Liver (tissue), 3 donors: ENCODE results near the gene ACYP2.

ENCODE experiments used
- EGR1 ChIP-seq, 2 donors: IDR thresholded peaks; 2 replicates each; pipeline ENCODE4 v1.6.1; 2016 to 2018; ENCODE audit warnings: antibody characterized with exemption in 2 of 2, low read depth in 2 of 2
- FOXA1 ChIP-seq: IDR thresholded peaks from 2 replicates; pipeline ENCODE4 v1.6.1; 2016; ENCODE audit warnings: antibody characterized with exemption
- GABPA ChIP-seq, 2 donors: IDR thresholded peaks in 1 of 2; conservative IDR thresholded peaks in 1 of 2; 2 replicates each; pipeline ENCODE4 v1.6.1; 2016; ENCODE audit warnings: antibody characterized with exemption in 2 of 2, mild to moderate bottlenecking in 1 of 2, moderate library complexity in 1 of 2
- HNF4A ChIP-seq, 2 donors: conservative IDR thresholded peaks; 2 replicates each; pipeline ENCODE4 v1.6.1; 2016; ENCODE audit warnings: antibody characterized with exemption in 2 of 2, mild to moderate bottlenecking in 2 of 2
- JUND ChIP-seq, 2 donors: IDR thresholded peaks; 2 replicates each; pipeline ENCODE4 v1.6.1; 2016; ENCODE audit warnings: antibody characterized with exemption in 2 of 2
- RAD21 ChIP-seq, 2 donors: IDR thresholded peaks; 2 replicates each; pipeline ENCODE4 v1.6.1; 2016; ENCODE audit warnings: antibody characterized with exemption in 2 of 2, mild to moderate bottlenecking in 2 of 2
- RXRA ChIP-seq, 2 donors: IDR thresholded peaks; 2 replicates each; pipeline ENCODE4 v1.6.1; 2017 to 2018; ENCODE audit warnings: antibody characterized with exemption in 2 of 2, mild to moderate bottlenecking in 1 of 2
- YY1 ChIP-seq: IDR thresholded peaks from 2 replicates; pipeline ENCODE4 v1.6.1; 2016; ENCODE audit warnings: antibody characterized with exemption, mild to moderate bottlenecking
- TF ChIP-seq, protein P1 (sequence below): fragments of 150-350 bp; IDR thresholded peaks from 2 replicates; pipeline ENCODE4 v1.5.1; 2017; ENCODE audit warnings: improper control_type of control experiment, low read depth, low read length; ENCODE audit not compliant: missing input control
- TF ChIP-seq, protein P2 (sequence below): IDR thresholded peaks from 2 replicates; pipeline ENCODE4 v1.6.1; 2016; ENCODE audit warnings: antibody characterized with exemption
- TF ChIP-seq, protein P3 (sequence below): IDR thresholded peaks from 2 replicates; pipeline ENCODE4 v1.6.1; 2016; ENCODE audit warnings: antibody characterized with exemption, mild to moderate bottlenecking
- TF ChIP-seq, protein P4 (sequence below): IDR thresholded peaks from 2 replicates; pipeline ENCODE4 v1.6.1; 2016; ENCODE audit warnings: antibody characterized with exemption
- TF ChIP-seq, protein P5 (sequence below): IDR thresholded peaks from 2 replicates; pipeline ENCODE4 v1.6.1; 2016; ENCODE audit warnings: antibody characterized with exemption
- donor health status: healthy.
- donor health status: healthy.

DNA sequence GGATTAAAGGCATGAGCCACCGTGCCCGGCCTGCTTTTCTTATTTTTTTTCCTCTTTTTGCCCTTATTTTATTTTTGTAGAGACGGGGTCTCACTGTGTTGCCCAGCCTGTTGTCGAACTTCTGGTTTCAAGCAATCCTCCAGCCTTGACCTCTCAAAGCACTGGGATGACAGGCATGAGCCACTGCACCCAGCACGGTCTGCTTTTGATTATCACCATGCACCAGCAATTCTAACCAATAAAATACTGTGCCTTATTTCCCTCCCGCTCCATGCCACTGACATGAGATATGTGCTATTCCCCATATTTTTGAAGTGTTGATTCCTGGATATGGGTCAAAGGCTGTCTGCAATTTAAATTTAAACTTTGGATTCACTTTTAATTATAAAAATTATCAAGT, 42.9 kb downstream of the ACYP2 start:
- TF ChIP-seq, protein P1, sequence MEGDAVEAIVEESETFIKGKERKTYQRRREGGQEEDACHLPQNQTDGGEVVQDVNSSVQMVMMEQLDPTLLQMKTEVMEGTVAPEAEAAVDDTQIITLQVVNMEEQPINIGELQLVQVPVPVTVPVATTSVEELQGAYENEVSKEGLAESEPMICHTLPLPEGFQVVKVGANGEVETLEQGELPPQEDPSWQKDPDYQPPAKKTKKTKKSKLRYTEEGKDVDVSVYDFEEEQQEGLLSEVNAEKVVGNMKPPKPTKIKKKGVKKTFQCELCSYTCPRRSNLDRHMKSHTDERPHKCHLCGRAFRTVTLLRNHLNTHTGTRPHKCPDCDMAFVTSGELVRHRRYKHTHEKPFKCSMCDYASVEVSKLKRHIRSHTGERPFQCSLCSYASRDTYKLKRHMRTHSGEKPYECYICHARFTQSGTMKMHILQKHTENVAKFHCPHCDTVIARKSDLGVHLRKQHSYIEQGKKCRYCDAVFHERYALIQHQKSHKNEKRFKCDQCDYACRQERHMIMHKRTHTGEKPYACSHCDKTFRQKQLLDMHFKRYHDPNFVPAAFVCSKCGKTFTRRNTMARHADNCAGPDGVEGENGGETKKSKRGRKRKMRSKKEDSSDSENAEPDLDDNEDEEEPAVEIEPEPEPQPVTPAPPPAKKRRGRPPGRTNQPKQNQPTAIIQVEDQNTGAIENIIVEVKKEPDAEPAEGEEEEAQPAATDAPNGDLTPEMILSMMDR, result no peak
- no peak for TF ChIP-seq EGR1 (IDR thresholded peaks at IDR 0.05; ENCODE audit: low read depth in 2 of 2)
- TF ChIP-seq JUND (IDR thresholded peaks at IDR 0.05), result no peak
- TF ChIP-seq, protein P2, sequence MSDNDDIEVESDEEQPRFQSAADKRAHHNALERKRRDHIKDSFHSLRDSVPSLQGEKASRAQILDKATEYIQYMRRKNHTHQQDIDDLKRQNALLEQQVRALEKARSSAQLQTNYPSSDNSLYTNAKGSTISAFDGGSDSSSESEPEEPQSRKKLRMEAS, result no peak
- TF ChIP-seq GABPA (IDR thresholded peaks at IDR 0.05 in 1 of 2, conservative IDR thresholded peaks at IDR 0.05 in 1 of 2), result no peak
- TF ChIP-seq, protein P3, sequence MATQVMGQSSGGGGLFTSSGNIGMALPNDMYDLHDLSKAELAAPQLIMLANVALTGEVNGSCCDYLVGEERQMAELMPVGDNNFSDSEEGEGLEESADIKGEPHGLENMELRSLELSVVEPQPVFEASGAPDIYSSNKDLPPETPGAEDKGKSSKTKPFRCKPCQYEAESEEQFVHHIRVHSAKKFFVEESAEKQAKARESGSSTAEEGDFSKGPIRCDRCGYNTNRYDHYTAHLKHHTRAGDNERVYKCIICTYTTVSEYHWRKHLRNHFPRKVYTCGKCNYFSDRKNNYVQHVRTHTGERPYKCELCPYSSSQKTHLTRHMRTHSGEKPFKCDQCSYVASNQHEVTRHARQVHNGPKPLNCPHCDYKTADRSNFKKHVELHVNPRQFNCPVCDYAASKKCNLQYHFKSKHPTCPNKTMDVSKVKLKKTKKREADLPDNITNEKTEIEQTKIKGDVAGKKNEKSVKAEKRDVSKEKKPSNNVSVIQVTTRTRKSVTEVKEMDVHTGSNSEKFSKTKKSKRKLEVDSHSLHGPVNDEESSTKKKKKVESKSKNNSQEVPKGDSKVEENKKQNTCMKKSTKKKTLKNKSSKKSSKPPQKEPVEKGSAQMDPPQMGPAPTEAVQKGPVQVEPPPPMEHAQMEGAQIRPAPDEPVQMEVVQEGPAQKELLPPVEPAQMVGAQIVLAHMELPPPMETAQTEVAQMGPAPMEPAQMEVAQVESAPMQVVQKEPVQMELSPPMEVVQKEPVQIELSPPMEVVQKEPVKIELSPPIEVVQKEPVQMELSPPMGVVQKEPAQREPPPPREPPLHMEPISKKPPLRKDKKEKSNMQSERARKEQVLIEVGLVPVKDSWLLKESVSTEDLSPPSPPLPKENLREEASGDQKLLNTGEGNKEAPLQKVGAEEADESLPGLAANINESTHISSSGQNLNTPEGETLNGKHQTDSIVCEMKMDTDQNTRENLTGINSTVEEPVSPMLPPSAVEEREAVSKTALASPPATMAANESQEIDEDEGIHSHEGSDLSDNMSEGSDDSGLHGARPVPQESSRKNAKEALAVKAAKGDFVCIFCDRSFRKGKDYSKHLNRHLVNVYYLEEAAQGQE, result no peak
- TF ChIP-seq RAD21 (IDR thresholded peaks at IDR 0.05), result no peak
- TF ChIP-seq, protein P4, sequence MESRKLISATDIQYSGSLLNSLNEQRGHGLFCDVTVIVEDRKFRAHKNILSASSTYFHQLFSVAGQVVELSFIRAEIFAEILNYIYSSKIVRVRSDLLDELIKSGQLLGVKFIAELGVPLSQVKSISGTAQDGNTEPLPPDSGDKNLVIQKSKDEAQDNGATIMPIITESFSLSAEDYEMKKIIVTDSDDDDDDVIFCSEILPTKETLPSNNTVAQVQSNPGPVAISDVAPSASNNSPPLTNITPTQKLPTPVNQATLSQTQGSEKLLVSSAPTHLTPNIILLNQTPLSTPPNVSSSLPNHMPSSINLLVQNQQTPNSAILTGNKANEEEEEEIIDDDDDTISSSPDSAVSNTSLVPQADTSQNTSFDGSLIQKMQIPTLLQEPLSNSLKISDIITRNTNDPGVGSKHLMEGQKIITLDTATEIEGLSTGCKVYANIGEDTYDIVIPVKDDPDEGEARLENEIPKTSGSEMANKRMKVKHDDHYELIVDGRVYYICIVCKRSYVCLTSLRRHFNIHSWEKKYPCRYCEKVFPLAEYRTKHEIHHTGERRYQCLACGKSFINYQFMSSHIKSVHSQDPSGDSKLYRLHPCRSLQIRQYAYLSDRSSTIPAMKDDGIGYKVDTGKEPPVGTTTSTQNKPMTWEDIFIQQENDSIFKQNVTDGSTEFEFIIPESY, result no peak
- TF ChIP-seq FOXA1, result no peak
- no peak for TF ChIP-seq HNF4A (conservative IDR thresholded peaks at IDR 0.05)
- TF ChIP-seq, protein P5, sequence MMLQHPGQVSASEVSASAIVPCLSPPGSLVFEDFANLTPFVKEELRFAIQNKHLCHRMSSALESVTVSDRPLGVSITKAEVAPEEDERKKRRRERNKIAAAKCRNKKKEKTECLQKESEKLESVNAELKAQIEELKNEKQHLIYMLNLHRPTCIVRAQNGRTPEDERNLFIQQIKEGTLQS, result no peak
- TF ChIP-seq RXRA (IDR thresholded peaks at IDR 0.05), result no peak
- no peak for TF ChIP-seq YY1
